K562 (cell line): ENCODE measurements around the gene CBLL2. TPM values are rescaled to one million over a fixed set of nuclear protein-coding genes. Genes with fewer than 3 reads are reported as not detected.

Experiments
- ATAC-seq: fragments of 200-7000 bp; cut with Tn5 transposase; 3 replicates; pipeline ENCODE4 v1.9.1; 2020; ENCODE audit warnings: moderate library complexity
- BruUV-seq: library from RNA; stranded (reverse); fragments of 400-500 nt; replicated peaks from 2 replicates; lab custom pipeline; 2021; lab: Mats Ljungman, UMichigan
- CTCF ChIA-PET: fragments of 300-600 bp; formaldehyde crosslinking; extraction: SDS; loops from one replicate; lab custom pipeline; 2021; ENCODE audit warnings: low intra/inter-chr PET ratio; lab: Yijun Ruan, JAX
- POLR2A ChIA-PET: fragments of 300-600, 350-650 bp; sonication (Branson Sonifier 250); formaldehyde crosslinking; extraction: SDS; loops from one replicate; lab custom pipeline; 2021; ENCODE audit warnings: antibody characterized with exemption, inconsistent platforms; lab: Yijun Ruan, JAX
- DNase-seq, 4 experiments: peaks; one replicate each; pipeline versions ENCODE4 v3.0.0 to v3.0.0-alpha.2; 2011 to 2018; ENCODE audit warnings: low spot score in 3 of 4, mixed read lengths in 3 of 4; ENCODE audit errors: extremely low read depth in 1 of 4
- FAIRE-seq: peaks from 2 replicates; lab custom pipeline; 2011; peaks lifted over from hg19 to GRCh38; lab: Jason Lieb, UNC
- H2AFZ ChIP-seq: 2 replicates; pipeline ENCODE4 v1.6.0; 2011; ENCODE audit warnings: low read depth, low read length, control low read depth, inconsistent platforms
- H3K27ac ChIP-seq: fragments of 200-600 bp; 3 replicates; pipeline ENCODE4 v1.8.0; 2011; ENCODE audit warnings: low read depth, mild to moderate bottlenecking, control low read depth, inconsistent platforms, low read length, moderate library complexity, mixed read lengths; ENCODE audit errors: extremely low read depth
- H3K27me3 ChIP-seq, 2 experiments: fragments of 300-600 bp in 1 of 2; 2 replicates in 1 of 2; 3 replicates in 1 of 2; pipeline versions ENCODE4 v1.6.0 to v1.8.0; 2011; ENCODE audit warnings: inconsistent platforms in 2 of 2, low read length in 2 of 2, mild to moderate bottlenecking in 1 of 2, mixed read lengths in 1 of 2, moderate library complexity in 1 of 2; ENCODE audit not compliant: control insufficient read depth in 2 of 2, insufficient read depth in 2 of 2
- H3K36me3 ChIP-seq: fragments of 300-600 bp; 3 replicates; pipeline ENCODE4 v1.8.0; 2011; ENCODE audit warnings: mild to moderate bottlenecking, low read length, inconsistent platforms; ENCODE audit not compliant: control insufficient read depth, insufficient read depth
- H3K4me1 ChIP-seq, 2 experiments: fragments of 200-600 bp in 1 of 2; replicated peaks in 1 of 2; 2 replicates in 1 of 2; 3 replicates in 1 of 2; pipeline versions ENCODE4 v1.5.1 to v1.8.0; 2011; ENCODE audit warnings: inconsistent platforms in 2 of 2, low read length in 2 of 2, mild to moderate bottlenecking in 1 of 2, mixed read lengths in 1 of 2, moderate library complexity in 1 of 2; ENCODE audit not compliant: control insufficient read depth in 2 of 2, insufficient read depth in 2 of 2
- H3K4me2 ChIP-seq: 2 replicates; pipeline ENCODE4 v1.6.1; 2011; ENCODE audit warnings: low read length, control low read depth, inconsistent platforms, mixed read lengths; ENCODE audit not compliant: insufficient read depth
- H3K4me3 ChIP-seq: fragments of 200-600 bp; sonication (generic), shearing (Covaris generic); 2 replicates; pipeline ENCODE4 v1.5.1; 2016; ENCODE audit warnings: control low read depth, inconsistent platforms
- H3K79me2 ChIP-seq: fragments of 200-600 bp; 3 replicates; pipeline ENCODE4 v1.8.0; 2011; ENCODE audit warnings: low read length, inconsistent platforms; ENCODE audit not compliant: control insufficient read depth, insufficient read depth
- H3K9ac ChIP-seq, 2 experiments: 2 replicates each; pipeline versions ENCODE4 v1.6.0 to v1.6.1; 2011; ENCODE audit warnings: low read depth in 2 of 2, low read length in 2 of 2, control low read depth in 1 of 2, inconsistent platforms in 1 of 2, mild to moderate bottlenecking in 1 of 2, mixed read lengths in 1 of 2; ENCODE audit not compliant: insufficient read depth in 1 of 2
- H3K9me1 ChIP-seq: one replicate; pipeline ENCODE4 v1.6.0; 2011; ENCODE audit warnings: inconsistent platforms, mild to moderate bottlenecking, low read length, moderate library complexity; ENCODE audit not compliant: control insufficient read depth, insufficient read depth
- H3K9me3 ChIP-seq: replicated peaks from 2 replicates; pipeline ENCODE4 v1.5.1; 2011; ENCODE audit warnings: low read depth, low read length, inconsistent platforms; ENCODE audit not compliant: control insufficient read depth, insufficient read depth
- H4K20me1 ChIP-seq: replicated peaks from 2 replicates; pipeline ENCODE4 v1.6.1; 2011; ENCODE audit warnings: low read length, inconsistent platforms, mixed read lengths; ENCODE audit not compliant: control insufficient read depth, insufficient read depth
- NCOA2 ChIP-seq, 2 experiments: fragments of 450-650 bp; IDR thresholded peaks; 2 replicates each; pipeline ENCODE4 v1.6.1; 2018; ENCODE audit warnings: mild to moderate bottlenecking in 2 of 2, moderate library complexity in 1 of 2; ENCODE audit not compliant: partially characterized antibody in 2 of 2
- NELFE ChIP-seq: IDR thresholded peaks from 2 replicates; pipeline ENCODE4 v1.6.1; 2011; ENCODE audit warnings: mild to moderate bottlenecking; ENCODE audit not compliant: insufficient read depth, insufficient read length
- SAFB ChIP-seq: fragments of 200-400 bp; formaldehyde crosslinking; IDR thresholded peaks from 2 replicates; pipeline ENCODE4 v1.6.1; 2017; ENCODE audit warnings: low read depth, low read length, borderline replicate concordance
- STAT6 ChIP-seq: sonication (generic); formaldehyde crosslinking; IDR thresholded peaks from 2 replicates; pipeline ENCODE4 v1.8.1; 2023; ENCODE audit warnings: mild to moderate bottlenecking, missing genetic modification reagents
- TBL1XR1 ChIP-seq, 2 experiments: IDR thresholded peaks; 2 replicates each; pipeline ENCODE4 v1.6.1; 2012; ENCODE audit warnings: improper control_type of control experiment in 2 of 2, low read length in 2 of 2, mild to moderate bottlenecking in 1 of 2
- XRCC3 ChIP-seq: fragments of 450-650 bp; IDR thresholded peaks from 2 replicates; pipeline ENCODE4 v1.6.1; 2017; ENCODE audit warnings: mild to moderate bottlenecking, moderate library complexity
- YBX1 ChIP-seq: fragments of 450-650 bp; IDR thresholded peaks from 2 replicates; pipeline ENCODE4 v1.7.1; 2016; ENCODE audit warnings: mild to moderate bottlenecking
- ZNF785 ChIP-seq: fragments of 250-450 bp; sonication (Bioruptor Pico); IDR thresholded peaks from 2 replicates; pipeline ENCODE4 v1.4.0; 2020; ENCODE audit warnings: mild to moderate bottlenecking
- WGBS: fragments of 100-300 bp; shearing (Covaris generic); methylation state at CpG from one replicate; pipeline ENCODE4 v1.1.6; 2016; ENCODE audit warnings: low coverage, mixed read lengths; ENCODE audit not compliant: insufficient coverage; ENCODE audit errors: missing lambda C conversion rate; 5-methylcytosine and 5-hydroxymethylcytosine counted together
- in situ Hi-C: fragments of 300-500 bp; cut with MboI; formaldehyde crosslinking; loops from 4 replicates; pipeline ENCODE4 v1.15.0; 2018; ENCODE audit warnings: inconsistent platforms, mixed read lengths
- intact Hi-C: fragments of 100-400 bp; cut with micrococcal nuclease; formaldehyde crosslinking; loops from 2 replicates; pipeline ENCODE4 v1.14.2; 2022
- polyA plus RNA-seq, 8 experiments: library from polyadenylated mRNA; depleted of rRNA in 4 of 8; stranded (reverse) in 5 of 8; unstranded in 3 of 8; fragments of >200 nt; fragmentation: Nextera tagmentation in 2 of 8; fragmentation: Illumina TruSeq in 1 of 8; extraction: Ambion mirVana in 2 of 8; extraction: Trizol in 1 of 8; gene quantifications; 2 replicates each; pipeline versions ENCODE4 v1.2.1 to v1.2.3, GENCODE V29; 2011 to 2014; ENCODE audit warnings: inconsistent platforms in 1 of 8, missing spikeins in 1 of 8
- total RNA-seq, 7 experiments: library from RNA; depleted of rRNA in 6 of 7; stranded (reverse); fragments of >200 nt in 6 of 7; fragmentation: Illumina TruSeq in 2 of 7; extraction: Trizol in 2 of 7; gene quantifications; 2 replicates each; pipeline versions ENCODE4 v1.2.1 to v1.2.3, GENCODE V29; 2011 to 2021; ENCODE audit warnings: low replicate concordance in 1 of 7
- TF ChIP-seq, protein P1 (sequence below): fragments of 450-650 bp; IDR thresholded peaks from 2 replicates; pipeline ENCODE4 v1.6.1; 2016; ENCODE audit warnings: mild to moderate bottlenecking, moderate library complexity

The CBLL2 gene
- total and polyA plus RNA-seq, 9 of the 15 experiments (the other 6 are each of a cell fraction or from before 2014, with no cell fraction given) = not detected

- no peak for FAIRE-seq
- intact Hi-C loops (no loop called here), in situ Hi-C loops (no loop called here)
- Histone ChIP-seq H3K9ac (no peak overlapping the region), H3K4me3 (no peak overlapping the region), H3K36me3 (no peaks in the 10 kb centered on the region), H3K4me1 (no peaks in the 10 kb centered on the region), H3K4me2 (no peak overlapping the region), H3K79me2 (no peaks in the 10 kb centered on the region), H2AFZ (no peak overlapping the region), H3K9me3 (no peaks in the 10 kb centered on the region), H3K27me3 (no peaks in the 10 kb centered on the region), H4K20me1 (no peaks in the 10 kb centered on the region), H3K27ac (no peak overlapping the region), H3K9me1 (no peaks in the 10 kb centered on the region)
- no TSS peak for BruUV-seq
- no peak for DNase-seq
- ChIA-PET POLR2A (no interaction called here), CTCF (no interaction called here)
- WGBS = 2% methylated on average over 9 of the region's 12 CpGs
- no peak for ATAC-seq
- TF ChIP-seq YBX1 (no peak), XRCC3 (no peak), NCOA2 (IDR thresholded peaks at IDR 0.05; ENCODE audit: partially characterized antibody in 2 of 2) (no peak), SAFB (no peak), TBL1XR1 (IDR thresholded peaks at IDR 0.05; ENCODE audit: low read length in 2 of 2) (no peak), NELFE (no peak), STAT6 (CRISPR knock-in tag) (no peak), ZNF785 (no peak)
- TF ChIP-seq, protein P1, sequence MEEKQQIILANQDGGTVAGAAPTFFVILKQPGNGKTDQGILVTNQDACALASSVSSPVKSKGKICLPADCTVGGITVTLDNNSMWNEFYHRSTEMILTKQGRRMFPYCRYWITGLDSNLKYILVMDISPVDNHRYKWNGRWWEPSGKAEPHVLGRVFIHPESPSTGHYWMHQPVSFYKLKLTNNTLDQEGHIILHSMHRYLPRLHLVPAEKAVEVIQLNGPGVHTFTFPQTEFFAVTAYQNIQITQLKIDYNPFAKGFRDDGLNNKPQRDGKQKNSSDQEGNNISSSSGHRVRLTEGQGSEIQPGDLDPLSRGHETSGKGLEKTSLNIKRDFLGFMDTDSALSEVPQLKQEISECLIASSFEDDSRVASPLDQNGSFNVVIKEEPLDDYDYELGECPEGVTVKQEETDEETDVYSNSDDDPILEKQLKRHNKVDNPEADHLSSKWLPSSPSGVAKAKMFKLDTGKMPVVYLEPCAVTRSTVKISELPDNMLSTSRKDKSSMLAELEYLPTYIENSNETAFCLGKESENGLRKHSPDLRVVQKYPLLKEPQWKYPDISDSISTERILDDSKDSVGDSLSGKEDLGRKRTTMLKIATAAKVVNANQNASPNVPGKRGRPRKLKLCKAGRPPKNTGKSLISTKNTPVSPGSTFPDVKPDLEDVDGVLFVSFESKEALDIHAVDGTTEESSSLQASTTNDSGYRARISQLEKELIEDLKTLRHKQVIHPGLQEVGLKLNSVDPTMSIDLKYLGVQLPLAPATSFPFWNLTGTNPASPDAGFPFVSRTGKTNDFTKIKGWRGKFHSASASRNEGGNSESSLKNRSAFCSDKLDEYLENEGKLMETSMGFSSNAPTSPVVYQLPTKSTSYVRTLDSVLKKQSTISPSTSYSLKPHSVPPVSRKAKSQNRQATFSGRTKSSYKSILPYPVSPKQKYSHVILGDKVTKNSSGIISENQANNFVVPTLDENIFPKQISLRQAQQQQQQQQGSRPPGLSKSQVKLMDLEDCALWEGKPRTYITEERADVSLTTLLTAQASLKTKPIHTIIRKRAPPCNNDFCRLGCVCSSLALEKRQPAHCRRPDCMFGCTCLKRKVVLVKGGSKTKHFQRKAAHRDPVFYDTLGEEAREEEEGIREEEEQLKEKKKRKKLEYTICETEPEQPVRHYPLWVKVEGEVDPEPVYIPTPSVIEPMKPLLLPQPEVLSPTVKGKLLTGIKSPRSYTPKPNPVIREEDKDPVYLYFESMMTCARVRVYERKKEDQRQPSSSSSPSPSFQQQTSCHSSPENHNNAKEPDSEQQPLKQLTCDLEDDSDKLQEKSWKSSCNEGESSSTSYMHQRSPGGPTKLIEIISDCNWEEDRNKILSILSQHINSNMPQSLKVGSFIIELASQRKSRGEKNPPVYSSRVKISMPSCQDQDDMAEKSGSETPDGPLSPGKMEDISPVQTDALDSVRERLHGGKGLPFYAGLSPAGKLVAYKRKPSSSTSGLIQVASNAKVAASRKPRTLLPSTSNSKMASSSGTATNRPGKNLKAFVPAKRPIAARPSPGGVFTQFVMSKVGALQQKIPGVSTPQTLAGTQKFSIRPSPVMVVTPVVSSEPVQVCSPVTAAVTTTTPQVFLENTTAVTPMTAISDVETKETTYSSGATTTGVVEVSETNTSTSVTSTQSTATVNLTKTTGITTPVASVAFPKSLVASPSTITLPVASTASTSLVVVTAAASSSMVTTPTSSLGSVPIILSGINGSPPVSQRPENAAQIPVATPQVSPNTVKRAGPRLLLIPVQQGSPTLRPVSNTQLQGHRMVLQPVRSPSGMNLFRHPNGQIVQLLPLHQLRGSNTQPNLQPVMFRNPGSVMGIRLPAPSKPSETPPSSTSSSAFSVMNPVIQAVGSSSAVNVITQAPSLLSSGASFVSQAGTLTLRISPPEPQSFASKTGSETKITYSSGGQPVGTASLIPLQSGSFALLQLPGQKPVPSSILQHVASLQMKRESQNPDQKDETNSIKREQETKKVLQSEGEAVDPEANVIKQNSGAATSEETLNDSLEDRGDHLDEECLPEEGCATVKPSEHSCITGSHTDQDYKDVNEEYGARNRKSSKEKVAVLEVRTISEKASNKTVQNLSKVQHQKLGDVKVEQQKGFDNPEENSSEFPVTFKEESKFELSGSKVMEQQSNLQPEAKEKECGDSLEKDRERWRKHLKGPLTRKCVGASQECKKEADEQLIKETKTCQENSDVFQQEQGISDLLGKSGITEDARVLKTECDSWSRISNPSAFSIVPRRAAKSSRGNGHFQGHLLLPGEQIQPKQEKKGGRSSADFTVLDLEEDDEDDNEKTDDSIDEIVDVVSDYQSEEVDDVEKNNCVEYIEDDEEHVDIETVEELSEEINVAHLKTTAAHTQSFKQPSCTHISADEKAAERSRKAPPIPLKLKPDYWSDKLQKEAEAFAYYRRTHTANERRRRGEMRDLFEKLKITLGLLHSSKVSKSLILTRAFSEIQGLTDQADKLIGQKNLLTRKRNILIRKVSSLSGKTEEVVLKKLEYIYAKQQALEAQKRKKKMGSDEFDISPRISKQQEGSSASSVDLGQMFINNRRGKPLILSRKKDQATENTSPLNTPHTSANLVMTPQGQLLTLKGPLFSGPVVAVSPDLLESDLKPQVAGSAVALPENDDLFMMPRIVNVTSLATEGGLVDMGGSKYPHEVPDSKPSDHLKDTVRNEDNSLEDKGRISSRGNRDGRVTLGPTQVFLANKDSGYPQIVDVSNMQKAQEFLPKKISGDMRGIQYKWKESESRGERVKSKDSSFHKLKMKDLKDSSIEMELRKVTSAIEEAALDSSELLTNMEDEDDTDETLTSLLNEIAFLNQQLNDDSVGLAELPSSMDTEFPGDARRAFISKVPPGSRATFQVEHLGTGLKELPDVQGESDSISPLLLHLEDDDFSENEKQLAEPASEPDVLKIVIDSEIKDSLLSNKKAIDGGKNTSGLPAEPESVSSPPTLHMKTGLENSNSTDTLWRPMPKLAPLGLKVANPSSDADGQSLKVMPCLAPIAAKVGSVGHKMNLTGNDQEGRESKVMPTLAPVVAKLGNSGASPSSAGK = no peak
Measured at GRCh38 chrX:22320236-22320873, 47.6 kb downstream of the CBLL2 start.
